HT-29 (cell line): ENCODE data around the gene C4orf50. TPM values are rescaled to one million over a fixed set of nuclear protein-coding genes. Genes with fewer than 3 reads are reported as not detected.

Source experiments
- DNase-seq: peaks from one replicate; pipeline ENCODE4 v3.0.0-alpha.2; 2015; ENCODE audit warnings: low spot score
- total RNA-seq: library from RNA; depleted of rRNA; stranded (reverse); fragments of >200 nt; shearing (Covaris generic); gene quantifications from 2 replicates; pipeline ENCODE4 v1.2.3, GENCODE V29; 2014

C4orf50 gene
- total RNA-seq, 1 experiment from 2014 or later = not detected

- no peak for DNase-seq
Measured at GRCh38 chr4:5922556-5922955, 95.7 kb downstream of the C4orf50 start.

- no peak for DNase-seq
Measured at GRCh38 chr4:5921981-5922380, 96.2 kb downstream of the C4orf50 start.

- no peak for DNase-seq
Measured at GRCh38 chr4:5921101-5921980, 96.9 kb downstream of the C4orf50 start.

GRCh38 chr4:5919571-5919970, 98.7 kb downstream of the C4orf50 start:
- no peak for DNase-seq

- DNase-seq = no peak
Measured at GRCh38 chr4:5919044-5919443, 99.2 kb downstream of the C4orf50 start.

- DNase-seq = no peak
Measured at GRCh38 chr4:5918331-5918985, 99.8 kb downstream of the C4orf50 start.

GRCh38 chr4:5917672-5918071, 100.6 kb downstream of the C4orf50 start:
- no peak for DNase-seq

- no peak for DNase-seq
Measured at GRCh38 chr4:5916229-5916628, 102.0 kb downstream of the C4orf50 start.

- DNase-seq = no peak
Measured at GRCh38 chr4:5913454-5913853, 104.8 kb downstream of the C4orf50 start.

GRCh38 chr4:5912614-5913019, 105.6 kb downstream of the C4orf50 start:
- no peak for DNase-seq

GRCh38 chr4:5908876-5909427, 109.3 kb downstream of the C4orf50 start:
- DNase-seq = no peak

GRCh38 chr4:5906191-5906590, 112.0 kb downstream of the C4orf50 start:
- DNase-seq = no peak

GRCh38 chr4:5905714-5906113, 112.5 kb downstream of the C4orf50 start:
- no peak for DNase-seq

- DNase-seq = no peak
Measured at GRCh38 chr4:5900844-5901243, 117.4 kb downstream of the C4orf50 start.

- no peak for DNase-seq
Measured at GRCh38 chr4:5899881-5900280, 118.3 kb downstream of the C4orf50 start.

- no peak for DNase-seq
Measured at GRCh38 chr4:5899396-5899795, 118.8 kb downstream of the C4orf50 start.

- DNase-seq = no peak
Measured at GRCh38 chr4:5897674-5898073, 120.6 kb downstream of the C4orf50 start.

GRCh38 chr4:5895287-5895686, 122.9 kb downstream of the C4orf50 start:
- DNase-seq = no peak

- DNase-seq = no peak
Measured at GRCh38 chr4:5894266-5894665, 124.0 kb downstream of the C4orf50 start.

- DNase-seq = no peak
Measured at GRCh38 chr4:5893591-5893990, 124.6 kb downstream of the C4orf50 start.

GRCh38 chr4:5893004-5893580, 125.1 kb downstream of the C4orf50 start, which contains the start of gene CRMP1:
TSS of gene CRMP1 (minus strand) at chr4:5893086. CDS start at chr4:5892969, 117 bp downstream.
- no peak for DNase-seq

GRCh38 chr4:5892323-5893003, 125.8 kb downstream of the C4orf50 start:
- no peak for DNase-seq
